ENCODE measurements around the gene PRRT4. TPM values are rescaled to one million over a fixed set of nuclear protein-coding genes. Genes with fewer than 3 reads are reported as not detected.

The PRRT4 gene
- polyA plus RNA-seq, 1 donor (not counting 4 experiments of a cell fraction or from before 2014, with no cell fraction given) = 0.12 TPM

DNA sequence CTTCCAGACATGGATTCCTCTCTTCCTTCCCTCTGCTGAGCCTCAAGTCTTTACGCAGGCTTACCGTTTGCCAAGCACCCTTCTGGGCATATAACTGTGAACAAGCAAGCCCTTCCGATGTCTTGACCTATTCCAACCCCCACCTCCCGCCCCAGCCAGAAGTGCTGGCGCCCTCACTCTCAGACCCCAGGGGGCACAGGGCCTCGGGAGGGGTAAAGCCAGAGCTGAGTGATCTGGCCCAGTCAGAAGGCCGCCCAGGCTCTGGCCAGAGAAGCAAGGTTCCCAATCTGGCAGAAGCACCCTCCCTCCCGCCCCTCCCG lies 1.2 kb downstream of the PRRT4 start:
- no peak overlapping the region for H3K9ac ChIP-seq (ENCODE audit: control insufficient read depth, extremely low read depth, insufficient read depth, low read length)
- no peak overlapping the region for H3K4me2 ChIP-seq (ENCODE audit: control insufficient read depth, extremely low read depth, insufficient read depth, low read depth, low read length)
- H3K36me3 ChIP-seq (ENCODE audit: control insufficient read depth in 2 of 2, extremely low read depth in 1 of 2, insufficient read depth in 2 of 2, low read length in 2 of 2) = no peaks in the 10 kb centered on the region
- peaks cover 20% of the 10 kb centered on the region for H3K4me1 ChIP-seq (ENCODE audit: control insufficient read depth, extremely low read depth, insufficient read depth, low read length)
- H3K79me2 ChIP-seq (ENCODE audit: control insufficient read depth, insufficient read depth, low read length) = no peaks in the 10 kb centered on the region
- no peaks in the 10 kb centered on the region for H4K20me1 ChIP-seq (ENCODE audit: control insufficient read depth, extremely low read depth, insufficient read depth, low read length)
- no peaks in the 10 kb centered on the region for H3K9me3 ChIP-seq (ENCODE audit: control insufficient read depth, low read depth, low read length)
- no peak for DNase-seq (ENCODE audit: low read depth, low spot score)
- dilution Hi-C loops (cut with MboI; ENCODE audit: extremely low pct_ligation_motif_present, low sequenced_read_pairs) = no loop called here
- H3K4me3 ChIP-seq (ENCODE audit: control insufficient read depth in 2 of 3, extremely low read depth in 1 of 3, insufficient read depth in 2 of 3, low read depth in 1 of 3, low read length in 3 of 3) = no peak overlapping the region
- TF ChIP-seq EZH2 (IDR thresholded peaks at IDR 0.05; ENCODE audit: low read length) (no peak), CTCF (optimal IDR thresholded peaks at IDR 0.05 in 1 of 3, IDR thresholded peaks at IDR 0.05 in 1 of 3, conservative IDR thresholded peaks at IDR 0.05 in 1 of 3; ENCODE audit: extremely low read depth in 1 of 3, insufficient read depth in 2 of 3, low read length in 3 of 3) (no peak)
- H2AFZ ChIP-seq (ENCODE audit: control insufficient read depth, low read length) = no peak overlapping the region
- no peak overlapping the region for H3K27ac ChIP-seq (ENCODE audit: control insufficient read depth, insufficient read depth, low read length)
- no peaks in the 10 kb centered on the region for H3K27me3 ChIP-seq (ENCODE audit: control insufficient read depth, extremely low read depth, insufficient read depth, low read length)
- H3K9me1 ChIP-seq (ENCODE audit: control insufficient read depth, extremely low read depth, insufficient read depth, low read length) = no peaks in the 10 kb centered on the region
- no peak for FAIRE-seq

- no peak for TF ChIP-seq CTCF (optimal IDR thresholded peaks at IDR 0.05 in 1 of 3, IDR thresholded peaks at IDR 0.05 in 1 of 3, conservative IDR thresholded peaks at IDR 0.05 in 1 of 3; ENCODE audit: extremely low read depth in 1 of 3, insufficient read depth in 2 of 3, low read length in 3 of 3)
- no peak for TF ChIP-seq EZH2 (IDR thresholded peaks at IDR 0.05; ENCODE audit: low read length)
- H3K79me2 ChIP-seq (ENCODE audit: control insufficient read depth, insufficient read depth, low read length) = no peaks in the 10 kb centered on the region
- no peak overlapping the region for H3K4me3 ChIP-seq (ENCODE audit: control insufficient read depth in 2 of 3, extremely low read depth in 1 of 3, insufficient read depth in 2 of 3, low read depth in 1 of 3, low read length in 3 of 3)
- no peak for FAIRE-seq
- no peak overlapping the region for H2AFZ ChIP-seq (ENCODE audit: control insufficient read depth, low read length)
- no peak overlapping the region for H3K27ac ChIP-seq (ENCODE audit: control insufficient read depth, insufficient read depth, low read length)
- dilution Hi-C loops (cut with MboI; ENCODE audit: extremely low pct_ligation_motif_present, low sequenced_read_pairs) = no loop called here
- peaks cover 20% of the 10 kb centered on the region for H3K4me1 ChIP-seq (ENCODE audit: control insufficient read depth, extremely low read depth, insufficient read depth, low read length)
- H4K20me1 ChIP-seq (ENCODE audit: control insufficient read depth, extremely low read depth, insufficient read depth, low read length) = no peaks in the 10 kb centered on the region
- H3K27me3 ChIP-seq (ENCODE audit: control insufficient read depth, extremely low read depth, insufficient read depth, low read length) = no peaks in the 10 kb centered on the region
- H3K9me1 ChIP-seq (ENCODE audit: control insufficient read depth, extremely low read depth, insufficient read depth, low read length) = no peaks in the 10 kb centered on the region
- no peak for DNase-seq (ENCODE audit: low read depth, low spot score)
- H3K36me3 ChIP-seq (ENCODE audit: control insufficient read depth in 2 of 2, extremely low read depth in 1 of 2, insufficient read depth in 2 of 2, low read length in 2 of 2) = no peaks in the 10 kb centered on the region
- H3K4me2 ChIP-seq (ENCODE audit: control insufficient read depth, extremely low read depth, insufficient read depth, low read depth, low read length) = no peak overlapping the region
- H3K9me3 ChIP-seq (ENCODE audit: control insufficient read depth, low read depth, low read length) = no peaks in the 10 kb centered on the region
- no peak overlapping the region for H3K9ac ChIP-seq (ENCODE audit: control insufficient read depth, extremely low read depth, insufficient read depth, low read length)
These were observed 1.6 kb downstream of the PRRT4 start for GRCh38 chr7:128359939-128360338.
